ENCODE results near the gene HOXB3.
A peak's percentile ranks its signal among the peaks of the same experiment; 100 is the strongest.

The HOXB3 gene

GRCh38 chr17:48582750-48583069, 7.3 kb downstream of the HOXB3 start:
- no peak for DNase-seq

GRCh38 chr17:48579760-48580554, 10.1 kb downstream of the HOXB3 start:
- DNase-seq: peak; percentile 56

- DNase-seq: no peak
These were observed 10.6 kb downstream of the HOXB3 start for GRCh38 chr17:48579471-48579759.

GRCh38 chr17:48578616-48579470, 11.2 kb downstream of the HOXB3 start:
- DNase-seq: peak; percentile 58

GRCh38 chr17:48577946-48578615, 12.0 kb downstream of the HOXB3 start, which contains the start of gene HOXB4:
HOXB4 (minus strand) TSS chr17:48578350; CDS start chr17:48578319, 31 bp downstream.
- DNase-seq: peak; percentile 68

- DNase-seq: no peak
These were observed 12.6 kb downstream of the HOXB3 start for GRCh38 chr17:48577330-48577945.

- DNase-seq: no peak
These were observed 13.3 kb downstream of the HOXB3 start for GRCh38 chr17:48576479-48577309.

- no peak for DNase-seq
These were observed 14.2 kb downstream of the HOXB3 start for GRCh38 chr17:48575673-48576478.

- DNase-seq: peak; percentile 83
These were observed 14.9 kb downstream of the HOXB3 start for GRCh38 chr17:48575066-48575582.

GRCh38 chr17:48574505-48575065, 15.5 kb downstream of the HOXB3 start:
- no peak for DNase-seq

GRCh38 chr17:48571826-48572417, 18.1 kb downstream of the HOXB3 start:
- DNase-seq: no peak

GRCh38 chr17:48571024-48571818, 18.8 kb downstream of the HOXB3 start:
- no peak for DNase-seq

- DNase-seq: no peak
These were observed 19.6 kb downstream of the HOXB3 start for GRCh38 chr17:48570325-48571023.

- no peak for DNase-seq
These were observed 20.2 kb downstream of the HOXB3 start for GRCh38 chr17:48569674-48570324.

GRCh38 chr17:48569240-48569582, 20.8 kb downstream of the HOXB3 start:
- DNase-seq: no peak

GRCh38 chr17:48568499-48569239, 21.4 kb downstream of the HOXB3 start:
- DNase-seq: no peak

- DNase-seq: no peak
These were observed 22.2 kb downstream of the HOXB3 start for GRCh38 chr17:48567646-48568354.
